K562 (cell line): ENCODE results near the gene SLC25A18. TPM values are rescaled to one million over a fixed set of nuclear protein-coding genes. Genes with fewer than 3 reads are reported as not detected.

Experiments
- BRF1 ChIP-seq: IDR thresholded peaks from 3 replicates; pipeline ENCODE4 v1.6.1; 2011; ENCODE audit warnings: borderline replicate concordance, mild to moderate bottlenecking; ENCODE audit not compliant: insufficient read length; ENCODE audit errors: extremely low read depth
- CHD4 ChIP-seq: fragments of 200-600 bp; sonication (generic); IDR thresholded peaks from 3 replicates; pipeline ENCODE4 v1.6.1; 2012; ENCODE audit warnings: low read depth, mild to moderate bottlenecking, mixed read lengths, low read length, inconsistent platforms; ENCODE audit not compliant: insufficient read depth, insufficient replicate concordance, poor library complexity, severe bottlenecking
- KDM1A ChIP-seq, 2 experiments: fragments of 450-650 bp; IDR thresholded peaks; 2 replicates each; pipeline ENCODE4 v1.6.1; 2016; ENCODE audit warnings: mild to moderate bottlenecking in 2 of 2
- KDM2B ChIP-seq: fragments of 250-450 bp; sonication (Bioruptor Pico); IDR thresholded peaks from 2 replicates; pipeline ENCODE4 v1.8.0; 2021; ENCODE audit warnings: mild to moderate bottlenecking, moderate library complexity
- KDM5B ChIP-seq: fragments of 200-600 bp; sonication (generic); IDR thresholded peaks from 2 replicates; pipeline ENCODE4 v1.6.1; 2012; ENCODE audit warnings: low read depth, mild to moderate bottlenecking, moderate library complexity, low read length, control low read depth, inconsistent platforms; ENCODE audit not compliant: insufficient replicate concordance
- KHSRP ChIP-seq: fragments of 450-650 bp; IDR thresholded peaks from 2 replicates; pipeline ENCODE4 v1.6.1; 2017
- MTA1 ChIP-seq: fragments of 450-650 bp; IDR thresholded peaks from 2 replicates; pipeline ENCODE4 v1.6.1; 2017; ENCODE audit warnings: borderline replicate concordance
- NCOR1 ChIP-seq: fragments of 450-650 bp; IDR thresholded peaks from 2 replicates; pipeline ENCODE4 v1.6.1; 2016; ENCODE audit warnings: mild to moderate bottlenecking, moderate library complexity
- POLR2AphosphoS5 ChIP-seq: IDR thresholded peaks from 2 replicates; pipeline ENCODE4 v1.6.1; 2011; ENCODE audit warnings: mild to moderate bottlenecking, low read depth, low read length, moderate library complexity; ENCODE audit not compliant: control insufficient read depth, insufficient read depth
- POLR2B ChIP-seq: fragments of 450-650 bp; IDR thresholded peaks from 2 replicates; pipeline ENCODE4 v1.6.1; 2018; ENCODE audit warnings: low read depth; ENCODE audit not compliant: partially characterized antibody
- POLR3G ChIP-seq: IDR thresholded peaks from 2 replicates; pipeline ENCODE4 v1.6.1; 2011; ENCODE audit not compliant: insufficient read length, insufficient replicate concordance; ENCODE audit errors: extremely low read depth
- SAP30 ChIP-seq: fragments of 200-600 bp; sonication (generic); IDR thresholded peaks from 2 replicates; pipeline ENCODE4 v1.6.1; 2012; ENCODE audit warnings: borderline replicate concordance, low read depth, mild to moderate bottlenecking, moderate library complexity, low read length, control low read depth, inconsistent platforms; ENCODE audit not compliant: insufficient read depth, poor library complexity, severe bottlenecking
- SIN3A ChIP-seq, 2 experiments: fragments of 150-350 bp in 1 of 2; IDR thresholded peaks; 2 replicates each; pipeline ENCODE4 v1.6.1; 2011 to 2016; ENCODE audit warnings: borderline replicate concordance in 2 of 2, low read depth in 2 of 2, low read length in 2 of 2, mild to moderate bottlenecking in 2 of 2, moderate library complexity in 2 of 2; ENCODE audit not compliant: control insufficient read depth in 1 of 2
- SIRT6 ChIP-seq: IDR thresholded peaks from one replicate; pipeline ENCODE4 v1.6.1; 2012; ENCODE audit warnings: low read depth, mild to moderate bottlenecking, control low read depth, inconsistent platforms, low read length, moderate library complexity
- SMAD3 ChIP-seq: fragments of 450-650 bp; formaldehyde crosslinking; conservative IDR thresholded peaks from 2 replicates; pipeline ENCODE4 v1.4.0; 2020; ENCODE audit warnings: mild to moderate bottlenecking
- SRSF9 ChIP-seq: fragments of 200-400 bp; formaldehyde crosslinking; IDR thresholded peaks from 2 replicates; pipeline ENCODE4 v1.6.1; 2017; ENCODE audit warnings: low read depth, low read length, borderline replicate concordance
- TEAD2 ChIP-seq: fragments of 450-650 bp; IDR thresholded peaks from 2 replicates; pipeline ENCODE4 v1.6.1; 2016; ENCODE audit warnings: missing genetic modification characterization, control low read depth, missing compliant biosample characterization
- YBX1 ChIP-seq: fragments of 450-650 bp; IDR thresholded peaks from 2 replicates; pipeline ENCODE4 v1.7.1; 2016; ENCODE audit warnings: mild to moderate bottlenecking
- ZBTB7A ChIP-seq: IDR thresholded peaks from 2 replicates; pipeline ENCODE4 v1.6.1; 2011; ENCODE audit warnings: low read depth, mild to moderate bottlenecking, low read length, moderate library complexity, borderline replicate concordance; ENCODE audit not compliant: control insufficient read depth
- ZNF133 ChIP-seq: fragments of 250-450 bp; sonication (Bioruptor Pico); IDR thresholded peaks from 2 replicates; pipeline ENCODE4 v1.4.0; 2020; ENCODE audit warnings: mild to moderate bottlenecking
- ZNF764 ChIP-seq: fragments of 250-450 bp; sonication (Bioruptor Pico); IDR thresholded peaks from 2 replicates; pipeline ENCODE4 v1.4.0; 2020; ENCODE audit warnings: low read depth, mild to moderate bottlenecking, moderate library complexity
- polyA plus RNA-seq, 8 experiments: library from polyadenylated mRNA; depleted of rRNA in 4 of 8; stranded (reverse) in 5 of 8; unstranded in 3 of 8; fragments of >200 nt; fragmentation: Nextera tagmentation in 2 of 8; fragmentation: Illumina TruSeq in 1 of 8; extraction: Ambion mirVana in 2 of 8; extraction: Trizol in 1 of 8; gene quantifications; 2 replicates each; pipeline versions ENCODE4 v1.2.1 to v1.2.3, GENCODE V29; 2011 to 2014; ENCODE audit warnings: inconsistent platforms in 1 of 8, missing spikeins in 1 of 8
- total RNA-seq, 7 experiments: library from RNA; depleted of rRNA in 6 of 7; stranded (reverse); fragments of >200 nt in 6 of 7; fragmentation: Illumina TruSeq in 2 of 7; extraction: Trizol in 2 of 7; gene quantifications; 2 replicates each; pipeline versions ENCODE4 v1.2.1 to v1.2.3, GENCODE V29; 2011 to 2021; ENCODE audit warnings: low replicate concordance in 1 of 7
- TF ChIP-seq, protein P1 (sequence below): sonication (generic); formaldehyde crosslinking; IDR thresholded peaks from 2 replicates; pipeline ENCODE4 v1.8.1; 2023; ENCODE audit warnings: missing genetic modification reagents, mild to moderate bottlenecking, borderline replicate concordance

Gene SLC25A18
- total and polyA plus RNA-seq, 9 of the 15 experiments (the other 6 are each of a cell fraction or from before 2014, with no cell fraction given), result 0.04 TPM; not detected in 8

DNA sequence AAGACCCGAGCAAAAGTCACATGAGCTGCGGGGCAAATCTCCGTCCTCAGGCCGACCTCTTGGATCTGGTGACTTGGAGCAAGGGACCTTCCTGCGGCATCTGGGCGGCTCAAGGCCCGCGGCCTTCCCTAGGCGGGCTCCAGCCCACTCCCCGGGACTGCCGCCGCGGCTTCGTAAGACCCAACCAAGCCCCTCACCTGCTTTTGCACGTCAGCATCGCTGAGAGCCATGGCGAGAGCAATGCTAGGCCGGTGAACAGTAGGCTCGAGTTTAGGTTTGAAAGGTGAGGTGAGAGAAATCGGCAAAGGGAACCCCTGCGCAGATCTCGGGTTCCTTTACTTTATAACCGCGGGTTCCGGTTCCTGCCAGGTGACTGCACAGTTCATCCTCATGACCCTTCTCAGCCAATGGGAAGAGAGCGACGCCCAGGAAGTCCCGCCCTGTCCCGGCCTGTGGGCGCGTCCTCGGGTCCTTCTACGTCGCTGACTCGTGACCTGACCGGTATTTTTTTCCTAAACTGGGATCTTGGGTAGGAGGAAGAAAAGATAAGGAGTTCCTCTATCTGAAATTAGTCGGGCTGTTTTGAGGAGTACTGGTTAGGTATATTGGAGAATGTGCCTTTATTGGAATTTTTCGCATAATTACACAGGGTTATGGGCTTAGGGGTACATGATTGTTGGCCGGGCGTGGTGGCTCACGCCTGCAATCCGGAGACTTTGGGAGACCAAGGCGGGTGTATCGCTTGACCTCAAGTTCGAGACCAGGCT, 65.3 kb downstream of the SLC25A18 start, which contains the start of gene ATP6V1E1 (continued):
- TF ChIP-seq NCOR1 (no peak; the same call in 1 of the 2 replicates), SAP30 (peak; percentile 94), SMAD3 (CRISPR knock-in tag) (peak; percentile 10; the same call in 1 of the 2 replicates), POLR2B (peak; percentile 91), KDM1A (IDR thresholded peaks at IDR 0.05) (no peak), POLR3G (no peak), BRF1 (no peak), SIRT6 (no peak), KDM5B (peak; percentile 52), KHSRP (peak; percentile 55; the same call in 1 of the 2 replicates), POLR2AphosphoS5 (peak; percentile 69), ZNF133 (CRISPR knock-in tag) (no peak), MTA1 (peak; percentile 57; the same call in 1 of the 2 replicates), ZNF764 (no peak), SRSF9 (no peak), KDM2B (CRISPR knock-in tag) (no peak), TEAD2 (tag) (no peak), ZBTB7A (peak; percentile 64; the same call in 1 of the 2 replicates), SIN3A (IDR thresholded peaks at IDR 0.05; ENCODE audit: borderline replicate concordance in 2 of 2, control insufficient read depth in 1 of 2, low read depth in 2 of 2, low read length in 2 of 2) (peak; percentile 92 to 93; a peak in 3 of 4 replicates), YBX1 (no peak), CHD4 (no peak)
- TF ChIP-seq, protein P1, sequence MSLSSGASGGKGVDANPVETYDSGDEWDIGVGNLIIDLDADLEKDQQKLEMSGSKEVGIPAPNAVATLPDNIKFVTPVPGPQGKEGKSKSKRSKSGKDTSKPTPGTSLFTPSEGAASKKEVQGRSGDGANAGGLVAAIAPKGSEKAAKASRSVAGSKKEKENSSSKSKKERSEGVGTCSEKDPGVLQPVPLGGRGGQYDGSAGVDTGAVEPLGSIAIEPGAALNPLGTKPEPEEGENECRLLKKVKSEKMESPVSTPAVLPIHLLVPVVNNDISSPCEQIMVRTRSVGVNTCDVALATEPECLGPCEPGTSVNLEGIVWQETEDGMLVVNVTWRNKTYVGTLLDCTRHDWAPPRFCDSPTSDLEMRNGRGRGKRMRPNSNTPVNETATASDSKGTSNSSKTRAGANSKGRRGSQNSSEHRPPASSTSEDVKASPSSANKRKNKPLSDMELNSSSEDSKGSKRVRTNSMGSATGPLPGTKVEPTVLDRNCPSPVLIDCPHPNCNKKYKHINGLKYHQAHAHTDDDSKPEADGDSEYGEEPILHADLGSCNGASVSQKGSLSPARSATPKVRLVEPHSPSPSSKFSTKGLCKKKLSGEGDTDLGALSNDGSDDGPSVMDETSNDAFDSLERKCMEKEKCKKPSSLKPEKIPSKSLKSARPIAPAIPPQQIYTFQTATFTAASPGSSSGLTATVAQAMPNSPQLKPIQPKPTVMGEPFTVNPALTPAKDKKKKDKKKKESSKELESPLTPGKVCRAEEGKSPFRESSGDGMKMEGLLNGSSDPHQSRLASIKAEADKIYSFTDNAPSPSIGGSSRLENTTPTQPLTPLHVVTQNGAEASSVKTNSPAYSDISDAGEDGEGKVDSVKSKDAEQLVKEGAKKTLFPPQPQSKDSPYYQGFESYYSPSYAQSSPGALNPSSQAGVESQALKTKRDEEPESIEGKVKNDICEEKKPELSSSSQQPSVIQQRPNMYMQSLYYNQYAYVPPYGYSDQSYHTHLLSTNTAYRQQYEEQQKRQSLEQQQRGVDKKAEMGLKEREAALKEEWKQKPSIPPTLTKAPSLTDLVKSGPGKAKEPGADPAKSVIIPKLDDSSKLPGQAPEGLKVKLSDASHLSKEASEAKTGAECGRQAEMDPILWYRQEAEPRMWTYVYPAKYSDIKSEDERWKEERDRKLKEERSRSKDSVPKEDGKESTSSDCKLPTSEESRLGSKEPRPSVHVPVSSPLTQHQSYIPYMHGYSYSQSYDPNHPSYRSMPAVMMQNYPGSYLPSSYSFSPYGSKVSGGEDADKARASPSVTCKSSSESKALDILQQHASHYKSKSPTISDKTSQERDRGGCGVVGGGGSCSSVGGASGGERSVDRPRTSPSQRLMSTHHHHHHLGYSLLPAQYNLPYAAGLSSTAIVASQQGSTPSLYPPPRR (CRISPR knock-in tag), result no peak
